IMR-90 (cell line): ENCODE measurements around the gene PPP2R5E. TPM values are rescaled to one million over a fixed set of nuclear protein-coding genes. Genes with fewer than 3 reads are reported as not detected.

Experiments used
- ATAC-seq: fragments of 200-7000 bp; cut with Tn5 transposase; 2 replicates; pipeline ENCODE4 v1.9.1; 2020; ENCODE audit warnings: low read depth, mild to moderate bottlenecking, moderate library complexity
- BruUV-seq: library from RNA; stranded (reverse); fragments of 400-500 nt; replicated peaks from 2 replicates; lab custom pipeline; 2021; lab: Mats Ljungman, UMichigan
- CTCF ChIA-PET: fragments of 300-600 bp; formaldehyde crosslinking; extraction: SDS; loops from one replicate; lab custom pipeline; 2021; ENCODE audit warnings: antibody characterized with exemption; lab: Yijun Ruan, JAX
- POLR2A ChIA-PET: fragments of 300-600 bp; sonication (Branson Sonifier 250); formaldehyde crosslinking; loops from one replicate; lab custom pipeline; 2022; ENCODE audit warnings: antibody characterized with exemption; ENCODE audit not compliant: unreplicated experiment; lab: Charles Lee
- DNase-seq: peaks from one replicate; pipeline ENCODE4 v3.0.0; 2013
- H2AFZ ChIP-seq: replicated peaks from 2 replicates; pipeline ENCODE3; 2013; ENCODE audit warnings: low read length, mild to moderate bottlenecking; ENCODE audit not compliant: poor library complexity
- H2AK5ac ChIP-seq: 2 replicates; pipeline ENCODE4 v1.6.1; 2013; ENCODE audit warnings: low read depth, low read length, inconsistent platforms
- H2AK9ac ChIP-seq: replicated peaks from 2 replicates; pipeline ENCODE3; 2013; ENCODE audit warnings: mild to moderate bottlenecking, low read depth, low read length, moderate library complexity; ENCODE audit not compliant: poor library complexity
- H2BK120ac ChIP-seq: 2 replicates; pipeline ENCODE4 v1.6.1; 2013; ENCODE audit warnings: low read depth, low read length, inconsistent platforms
- H2BK15ac ChIP-seq: 3 replicates; pipeline ENCODE4 v1.6.1; 2013; ENCODE audit warnings: low read depth, low read length, inconsistent platforms
- H2BK20ac ChIP-seq: 2 replicates; pipeline ENCODE4 v1.6.1; 2013; ENCODE audit warnings: low read depth, mild to moderate bottlenecking, inconsistent platforms, low read length, moderate library complexity
- H2BK5ac ChIP-seq: 2 replicates; pipeline ENCODE4 v1.6.1; 2013; ENCODE audit warnings: mild to moderate bottlenecking, low read depth, low read length, inconsistent platforms; ENCODE audit not compliant: poor library complexity, severe bottlenecking
- H3K14ac ChIP-seq: replicated peaks from 2 replicates; pipeline ENCODE4 v1.6.1; 2013; ENCODE audit warnings: low read depth, low read length, inconsistent platforms
- H3K18ac ChIP-seq: 2 replicates; pipeline ENCODE4 v1.6.1; 2013; ENCODE audit warnings: low read depth, low read length, control low read depth
- H3K23ac ChIP-seq: 2 replicates; pipeline ENCODE4 v1.6.1; 2013; ENCODE audit warnings: low read depth, low read length, inconsistent platforms
- H3K27ac ChIP-seq: 2 replicates; pipeline ENCODE4 v1.5.1; 2013; ENCODE audit warnings: mild to moderate bottlenecking, control low read depth, low read length; ENCODE audit not compliant: insufficient read depth
- H3K27me3 ChIP-seq: 2 replicates; pipeline ENCODE4 v1.6.1; 2013; ENCODE audit warnings: low read length; ENCODE audit not compliant: control insufficient read depth, insufficient read depth
- H3K36me3 ChIP-seq: 2 replicates; pipeline ENCODE4 v1.6.1; 2013; ENCODE audit warnings: low read length, mixed read lengths; ENCODE audit not compliant: control insufficient read depth, insufficient read depth
- H3K4ac ChIP-seq: 2 replicates; pipeline ENCODE4 v1.6.1; 2013; ENCODE audit warnings: low read depth, low read length, inconsistent platforms
- H3K4me1 ChIP-seq: 2 replicates; pipeline ENCODE4 v1.6.1; 2013; ENCODE audit warnings: low read length, mixed read lengths; ENCODE audit not compliant: control insufficient read depth, insufficient read depth
- H3K4me2 ChIP-seq: 2 replicates; pipeline ENCODE4 v1.6.1; 2013; ENCODE audit warnings: low read depth, mild to moderate bottlenecking, control low read depth, low read length, moderate library complexity
- H3K4me3 ChIP-seq: 2 replicates; pipeline ENCODE4 v1.5.1; 2013; ENCODE audit warnings: low read depth, mild to moderate bottlenecking, control low read depth, low read length, moderate library complexity; ENCODE audit not compliant: insufficient read depth
- H3K56ac ChIP-seq: 2 replicates; pipeline ENCODE4 v1.6.1; 2013; ENCODE audit warnings: low read length, inconsistent platforms; ENCODE audit not compliant: insufficient read depth; ENCODE audit errors: extremely low read depth
- H3K79me1 ChIP-seq, 2 experiments: 2 replicates each; pipeline ENCODE4 v1.6.1; 2013; ENCODE audit warnings: low read length in 2 of 2, inconsistent platforms in 1 of 2, low read depth in 1 of 2
- H3K9ac ChIP-seq: 2 replicates; pipeline ENCODE4 v1.6.1; 2013; ENCODE audit warnings: low read depth, low read length, control low read depth
- H3K9me1 ChIP-seq: 2 replicates; pipeline ENCODE4 v1.6.1; 2013; ENCODE audit warnings: low read length, inconsistent platforms; ENCODE audit not compliant: insufficient read depth
- H3K9me3 ChIP-seq: 2 replicates; pipeline ENCODE4 v1.6.1; 2013; ENCODE audit warnings: low read length; ENCODE audit not compliant: control insufficient read depth, insufficient read depth
- H4K20me1 ChIP-seq: 2 replicates; pipeline ENCODE4 v1.6.1; 2013; ENCODE audit warnings: low read length, inconsistent platforms; ENCODE audit not compliant: insufficient read depth
- H4K5ac ChIP-seq: 2 replicates; pipeline ENCODE4 v1.6.1; 2013; ENCODE audit warnings: mild to moderate bottlenecking, low read depth, low read length, control low read depth
- H4K8ac ChIP-seq, 2 experiments: 2 replicates each; pipeline ENCODE4 v1.6.1; 2013; ENCODE audit warnings: low read depth in 2 of 2, low read length in 2 of 2, control low read depth in 1 of 2, inconsistent platforms in 1 of 2
- H4K91ac ChIP-seq: 2 replicates; pipeline ENCODE4 v1.6.1; 2013; ENCODE audit warnings: low read depth, low read length, inconsistent platforms; ENCODE audit not compliant: insufficient read depth
- CEBPB ChIP-seq: IDR thresholded peaks from 2 replicates; pipeline ENCODE4 v1.6.1; 2012; ENCODE audit warnings: low read depth, low read length, improper control_type of control experiment
- WGBS, 2 experiments: methylation state at CpG; one replicate each; pipeline versions ENCODE4 v1.1.5 to v1.1.7; 2013; ENCODE audit warnings: missing lambda C conversion rate in 2 of 2; ENCODE audit not compliant: insufficient read length in 1 of 2; ENCODE audit errors: extremely low coverage in 2 of 2; 5-methylcytosine and 5-hydroxymethylcytosine counted together
- dilution Hi-C: fragments of 300-500 bp; cut with HindIII; formaldehyde crosslinking; loops from one replicate; pipeline ENCODE4 v1.14.3; 2018; ENCODE audit warnings: low sequenced_read_pairs; ENCODE audit not compliant: unreplicated experiment
- in situ Hi-C: fragments of 300-500 bp; cut with MboI; formaldehyde crosslinking; loops from 3 replicates; pipeline ENCODE4 v1.14.3; 2019; ENCODE audit warnings: low sequenced_read_pairs, inconsistent platforms, mixed read lengths
- intact Hi-C: fragments of 100-400 bp; cut with micrococcal nuclease; formaldehyde crosslinking; loops from 2 replicates; pipeline ENCODE4 v1.10.0; 2022
- polyA plus RNA-seq, 3 experiments: library from polyadenylated mRNA; depleted of rRNA; stranded (reverse); fragments of >200 nt; gene quantifications; 2 replicates each; pipeline ENCODE4 v1.2.3, GENCODE V29; 2012; ENCODE audit warnings: low replicate concordance in 1 of 3
- total RNA-seq: library from RNA; depleted of rRNA; stranded (reverse); fragments of >200 nt; gene quantifications from 2 replicates; pipeline ENCODE4 v1.2.3, GENCODE V29; 2012
- TF ChIP-seq, protein P1 (sequence below): fragments of 150-350 bp; IDR thresholded peaks from 2 replicates; pipeline ENCODE4 v1.6.1; 2017; ENCODE audit warnings: mild to moderate bottlenecking, antibody characterized with exemption, low read length, low read depth
- TF ChIP-seq, protein P2 (sequence below): conservative IDR thresholded peaks from 2 replicates; pipeline ENCODE4 v1.5.1; 2012; ENCODE audit warnings: mild to moderate bottlenecking, low read depth, low read length, improper control_type of control experiment

The PPP2R5E gene
- total and polyA plus RNA-seq, 2 of the 4 experiments (the other 2 are of a cell fraction): 9.7 to 12.2 TPM

DNA sequence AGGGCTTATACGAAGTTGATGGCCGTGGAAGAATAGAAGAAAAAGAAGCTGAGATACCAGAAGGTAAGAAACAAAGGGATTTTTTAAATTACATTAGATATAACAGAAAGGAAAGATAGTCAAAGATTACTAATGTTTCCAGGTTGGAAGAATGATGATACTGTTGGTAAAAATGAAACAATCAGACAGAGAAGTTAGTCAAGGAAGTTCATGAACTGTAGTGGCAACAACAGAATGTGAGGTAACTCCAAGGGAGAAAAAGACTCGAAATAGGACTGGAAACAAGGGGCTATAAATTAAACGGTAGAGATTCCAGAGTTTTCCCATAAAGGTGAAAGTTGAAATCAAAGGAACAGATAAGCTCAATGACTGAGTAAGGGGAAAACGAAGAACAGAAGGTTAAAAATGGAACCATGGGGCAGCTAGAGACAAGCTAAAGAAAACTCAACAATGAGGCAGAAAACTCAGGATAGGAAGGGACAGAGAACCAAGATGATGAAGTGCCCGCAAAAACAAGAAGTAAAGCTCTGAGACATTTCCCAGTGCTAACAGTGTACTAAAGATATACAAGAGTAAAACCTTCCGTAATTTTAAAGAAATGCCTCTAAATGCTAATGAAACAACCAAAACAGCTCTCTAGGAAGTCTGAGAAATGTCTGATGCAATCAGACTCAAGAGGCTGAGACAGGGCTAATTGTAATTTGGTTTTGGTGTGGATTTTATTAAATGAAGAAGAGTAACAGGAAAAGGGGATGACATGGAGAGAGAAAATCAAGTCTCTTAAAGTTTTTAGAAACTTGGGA lies 70.0 kb downstream of the PPP2R5E start:
- no peak overlapping the region for H3K4me3 ChIP-seq
- 72% methylated on average over 2 of the region's 7 CpGs; no CpG with 5 or more reads in 1 of the 2 experiments for WGBS, 2 experiments
- H3K9ac ChIP-seq: no peak overlapping the region
- peak overlapping the region; percentile 58; the same call in 1 of the 2 replicates for H2BK120ac ChIP-seq
- no peak overlapping the region for H2AK9ac ChIP-seq
- intact Hi-C loops (loop anchor here (5.0 kb wide), 2 partner anchors 36 to 69 kb away; partner anchors contain the start of gene PPP2R5E), in situ Hi-C loops (no loop called here), dilution Hi-C loops (no loop called here)
- H3K79me1 ChIP-seq: peaks cover 38 to 65% of the 10 kb centered on the region in 2 experiments
- H3K4me2 ChIP-seq: peak overlapping the region; percentile 22; the same call in 1 of the 2 replicates
- 0 out of 3 replicates have a peak overlapping the region, but pooled peaks have one; percentile 79 for H2BK15ac ChIP-seq
- H3K9me1 ChIP-seq: peaks cover 6% of the 10 kb centered on the region; the same call in 1 of the 2 replicates
- no peak for ATAC-seq
- DNase-seq: no peak
- H4K91ac ChIP-seq: no peak overlapping the region; the same call in 1 of the 2 replicates
- peak overlapping the region; percentile 24; the same call in 1 of the 2 replicates for H3K4ac ChIP-seq
- no peaks in the 10 kb centered on the region for H3K27me3 ChIP-seq
- H2BK20ac ChIP-seq: peak overlapping the region; percentile 33; the same call in 1 of the 2 replicates
- CTCF ChIA-PET: interaction anchor here (0.6 kb wide), 1 partner anchor 8 kb away, joined by 3 read pairs; no protein-coding TSS in a partner anchor
- H4K8ac ChIP-seq: no peak overlapping the region
- no peak overlapping the region for H3K56ac ChIP-seq
- POLR2A ChIA-PET: no interaction called here
- peaks cover 29% of the 10 kb centered on the region for H4K20me1 ChIP-seq
- H2AK5ac ChIP-seq: 0 out of 2 replicates have a peak overlapping the region, but pooled peaks have one; percentile 35
- H3K9me3 ChIP-seq: no peaks in the 10 kb centered on the region
- H2BK5ac ChIP-seq: no peak overlapping the region
- H3K27ac ChIP-seq: no peak overlapping the region
- H3K18ac ChIP-seq: peak overlapping the region; percentile 7; the same call in 1 of the 2 replicates
- peaks cover 23% of the 10 kb centered on the region for H3K4me1 ChIP-seq
- H2AFZ ChIP-seq: no peak overlapping the region
- peak; percentile 64 for TF ChIP-seq CEBPB
- TF ChIP-seq, protein P1, sequence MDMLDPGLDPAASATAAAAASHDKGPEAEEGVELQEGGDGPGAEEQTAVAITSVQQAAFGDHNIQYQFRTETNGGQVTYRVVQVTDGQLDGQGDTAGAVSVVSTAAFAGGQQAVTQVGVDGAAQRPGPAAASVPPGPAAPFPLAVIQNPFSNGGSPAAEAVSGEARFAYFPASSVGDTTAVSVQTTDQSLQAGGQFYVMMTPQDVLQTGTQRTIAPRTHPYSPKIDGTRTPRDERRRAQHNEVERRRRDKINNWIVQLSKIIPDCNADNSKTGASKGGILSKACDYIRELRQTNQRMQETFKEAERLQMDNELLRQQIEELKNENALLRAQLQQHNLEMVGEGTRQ: no peak
- TF ChIP-seq, protein P2, sequence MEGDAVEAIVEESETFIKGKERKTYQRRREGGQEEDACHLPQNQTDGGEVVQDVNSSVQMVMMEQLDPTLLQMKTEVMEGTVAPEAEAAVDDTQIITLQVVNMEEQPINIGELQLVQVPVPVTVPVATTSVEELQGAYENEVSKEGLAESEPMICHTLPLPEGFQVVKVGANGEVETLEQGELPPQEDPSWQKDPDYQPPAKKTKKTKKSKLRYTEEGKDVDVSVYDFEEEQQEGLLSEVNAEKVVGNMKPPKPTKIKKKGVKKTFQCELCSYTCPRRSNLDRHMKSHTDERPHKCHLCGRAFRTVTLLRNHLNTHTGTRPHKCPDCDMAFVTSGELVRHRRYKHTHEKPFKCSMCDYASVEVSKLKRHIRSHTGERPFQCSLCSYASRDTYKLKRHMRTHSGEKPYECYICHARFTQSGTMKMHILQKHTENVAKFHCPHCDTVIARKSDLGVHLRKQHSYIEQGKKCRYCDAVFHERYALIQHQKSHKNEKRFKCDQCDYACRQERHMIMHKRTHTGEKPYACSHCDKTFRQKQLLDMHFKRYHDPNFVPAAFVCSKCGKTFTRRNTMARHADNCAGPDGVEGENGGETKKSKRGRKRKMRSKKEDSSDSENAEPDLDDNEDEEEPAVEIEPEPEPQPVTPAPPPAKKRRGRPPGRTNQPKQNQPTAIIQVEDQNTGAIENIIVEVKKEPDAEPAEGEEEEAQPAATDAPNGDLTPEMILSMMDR: no peak
- no TSS peak for BruUV-seq
- 0 out of 2 replicates have a peak overlapping the region, but pooled peaks have one; percentile 51 for H4K5ac ChIP-seq
- H3K36me3 ChIP-seq: no peaks in the 10 kb centered on the region
- H3K23ac ChIP-seq: peak overlapping the region; percentile 42; the same call in 1 of the 2 replicates
- H3K14ac ChIP-seq: peak overlapping the region; percentile 68; the same call in 1 of the 2 replicates
